Smooth muscle cell of trachea (primary cell): ENCODE data around the gene LURAP1L. TPM values are rescaled to one million over a fixed set of nuclear protein-coding genes. Genes with fewer than 3 reads are reported as not detected.

ENCODE experiments used
- total RNA-seq: library from RNA; depleted of rRNA; stranded (reverse); fragments of >200 nt; gene quantifications from 2 replicates; pipeline ENCODE4 v1.2.1, GENCODE V29; 2014

Gene LURAP1L, protein sequence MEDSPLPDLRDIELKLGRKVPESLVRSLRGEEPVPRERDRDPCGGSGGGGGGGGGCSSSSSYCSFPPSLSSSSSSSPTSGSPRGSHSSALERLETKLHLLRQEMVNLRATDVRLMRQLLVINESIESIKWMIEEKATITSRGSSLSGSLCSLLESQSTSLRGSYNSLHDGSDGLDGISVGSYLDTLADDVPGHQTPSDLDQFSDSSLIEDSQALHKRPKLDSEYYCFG
- total RNA-seq = 41.6 and 63.7 TPM in 2 replicates

DNA sequence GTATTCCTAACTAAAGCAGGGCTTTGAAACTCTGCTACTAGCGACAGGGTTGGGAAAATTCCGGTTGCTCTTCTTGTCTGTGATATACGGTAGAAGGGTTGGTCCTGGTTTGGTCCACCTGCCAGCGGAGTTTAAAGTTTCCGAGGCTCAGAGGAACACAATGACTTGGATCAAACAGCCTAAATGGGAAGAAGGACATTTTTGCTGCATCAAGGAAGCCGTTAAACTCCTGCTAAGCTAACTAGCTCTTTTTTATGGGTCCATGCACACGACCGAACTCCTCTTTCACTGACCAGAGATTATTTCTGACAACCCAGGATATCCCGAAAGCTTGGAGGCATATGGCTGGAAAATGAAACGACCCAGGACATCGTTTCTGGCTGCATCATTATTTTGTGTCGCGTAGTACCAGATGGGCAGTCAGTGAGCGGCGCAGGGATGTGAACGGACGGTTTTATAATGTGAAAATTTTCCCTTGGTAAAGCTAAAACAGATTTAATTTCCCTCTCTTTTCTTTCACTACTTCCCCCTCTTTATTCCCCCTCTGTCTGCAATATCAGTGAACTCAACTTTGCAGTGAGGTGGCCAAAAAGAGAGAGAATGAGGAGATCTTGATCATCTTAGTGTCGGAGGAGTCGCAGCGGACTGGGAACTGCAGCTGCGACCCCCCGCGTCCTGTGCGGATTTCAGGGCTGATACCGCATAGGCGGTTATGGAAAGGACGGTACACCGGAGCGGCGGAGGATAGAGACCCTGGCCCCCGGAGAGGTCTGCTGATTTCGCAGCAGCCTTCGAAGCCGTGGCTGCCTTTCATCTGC is at the start of gene LURAP1L:
TSS of gene LURAP1L (plus strand) at position 160 of the 818 bp plus-strand sequence. CDS start 696 bp downstream, outside the sequence.

Other genes starting within 250 kb of the LURAP1L start
- gene TYRP1, start 81.6 kb upstream of the LURAP1L start, total RNA-seq = not detected in 2 replicates